GM19455 (cell line): ENCODE results near the gene MOCS1.

Experiments used
- ATAC-seq: cut with Tn5 transposase; IDR thresholded peaks from one replicate; pipeline ENCODE4 v1.9.1; 2021; ENCODE audit not compliant: unreplicated experiment

MOCS1 gene

DNA sequence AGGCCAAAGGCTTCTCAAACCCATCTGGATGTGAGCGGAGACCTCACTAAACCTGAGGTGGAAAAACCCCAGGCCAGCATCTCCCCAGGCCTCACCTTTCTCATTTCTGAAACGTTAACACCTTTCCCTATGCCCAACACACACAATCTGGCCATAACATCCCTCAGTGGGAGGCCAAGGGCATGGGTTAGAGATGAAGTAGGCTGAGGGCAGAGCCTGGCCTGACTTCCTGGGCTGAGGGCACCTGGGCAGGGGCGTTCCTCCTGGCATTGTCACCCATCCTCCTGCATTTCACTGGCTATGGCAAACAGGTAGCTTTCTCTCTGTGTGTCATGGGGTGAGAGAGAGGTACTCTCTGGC lies 8.4 kb downstream of the MOCS1 start:
- no peak for ATAC-seq

DNA sequence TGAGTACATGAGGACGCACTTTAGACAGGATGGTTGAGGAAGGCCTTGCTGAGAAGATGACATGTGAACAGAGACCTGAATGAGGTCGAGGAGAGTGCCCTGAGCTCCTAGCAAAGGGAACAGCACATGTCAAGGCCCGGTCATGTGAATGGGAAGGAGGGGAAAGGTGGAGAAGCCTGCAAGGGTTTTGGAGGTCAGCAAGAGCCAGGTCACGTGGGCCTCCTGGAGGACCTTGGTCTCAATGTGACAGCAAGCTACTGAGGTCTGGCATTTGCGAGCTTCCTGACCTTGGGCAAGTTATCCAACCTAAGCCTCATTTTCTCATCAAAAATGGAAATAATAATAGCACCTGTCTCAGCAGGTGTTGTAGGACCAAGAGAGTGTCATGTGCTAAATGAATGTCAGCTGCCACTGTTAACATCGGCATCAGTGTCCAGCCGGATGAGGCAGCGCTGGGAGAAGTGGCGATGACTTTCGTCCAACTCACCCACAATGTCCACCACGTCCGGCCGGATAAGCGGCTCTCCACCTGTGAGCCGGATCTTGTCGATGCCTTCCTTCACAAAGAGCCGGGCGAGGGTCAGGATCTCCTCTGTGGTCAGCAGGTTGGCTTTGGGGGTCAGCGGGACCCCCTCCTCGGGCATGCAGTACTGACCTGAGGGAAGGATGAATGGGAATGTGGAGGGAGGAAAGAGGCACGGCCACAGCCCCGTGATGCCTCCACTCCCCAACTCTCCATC lies 8.9 kb downstream of the MOCS1 start:
- ATAC-seq: no peak

GRCh38 chr6:39924283-39924682 lies 10.0 kb downstream of the MOCS1 start:
- ATAC-seq: no peak

DNA sequence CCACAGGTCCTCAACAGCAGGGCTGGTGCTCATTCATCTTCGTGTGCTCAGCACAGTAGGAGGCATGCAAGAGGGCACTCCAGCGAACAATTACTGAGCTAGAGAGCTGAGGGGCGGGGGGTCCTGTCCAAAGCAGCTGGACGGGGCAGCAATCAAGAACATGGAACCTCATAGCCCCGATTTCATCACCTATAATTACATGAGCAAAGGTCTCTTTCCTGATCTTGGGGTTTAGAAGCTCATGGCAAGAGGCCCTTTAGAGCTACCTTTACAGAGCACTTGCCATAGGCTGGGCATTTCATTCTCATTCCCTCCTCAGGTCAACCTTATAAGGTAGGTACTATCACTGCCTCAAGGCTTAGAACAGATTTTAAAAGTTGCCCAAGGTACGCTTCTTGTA lies 10.4 kb downstream of the MOCS1 start:
- no peak for ATAC-seq

- ATAC-seq: no peak
Measured at GRCh38 chr6:39923394-39923793, 10.9 kb downstream of the MOCS1 start.

GRCh38 chr6:39922821-39923220 lies 11.4 kb downstream of the MOCS1 start:
- no peak for ATAC-seq

DNA sequence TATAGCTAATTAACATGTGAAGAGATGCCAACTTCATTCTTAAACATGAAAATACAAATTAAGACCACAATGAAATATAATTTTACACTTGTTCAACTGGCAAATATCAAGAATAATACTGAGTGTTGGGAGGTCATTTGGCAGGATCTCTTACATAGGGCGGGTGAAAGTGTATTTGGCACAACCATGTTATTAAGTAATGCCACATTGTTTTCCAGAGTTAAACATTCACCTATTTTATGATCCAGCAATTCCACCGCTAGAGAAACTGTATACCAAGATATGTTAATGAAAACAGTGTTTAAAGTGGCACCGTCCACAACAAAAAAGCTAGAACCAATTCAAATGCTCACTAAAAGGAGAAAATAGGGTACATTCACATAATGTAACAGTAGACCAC lies 14.1 kb downstream of the MOCS1 start:
- no peak for ATAC-seq

GRCh38 chr6:39918831-39919230 lies 15.4 kb downstream of the MOCS1 start:
- no peak for ATAC-seq

DNA sequence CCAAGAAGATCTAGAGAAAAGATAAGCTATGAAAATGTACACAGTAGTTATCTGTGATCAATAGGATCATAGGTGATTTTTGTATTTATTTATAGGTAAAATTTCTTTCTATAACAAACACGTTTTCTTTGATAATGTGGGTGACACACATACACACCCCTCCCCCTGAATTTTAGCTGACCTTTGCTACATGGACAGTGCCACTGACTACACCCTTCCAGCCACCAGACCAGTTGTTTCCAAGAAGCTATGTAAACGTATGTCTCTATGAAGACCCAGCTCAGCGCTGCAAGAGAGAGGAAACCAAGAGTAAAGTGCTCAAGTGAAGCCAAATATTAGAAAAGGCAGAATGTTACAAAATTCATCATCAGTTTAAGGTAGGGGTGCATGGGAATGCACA lies 16.3 kb downstream of the MOCS1 start:
- ATAC-seq: no peak

DNA sequence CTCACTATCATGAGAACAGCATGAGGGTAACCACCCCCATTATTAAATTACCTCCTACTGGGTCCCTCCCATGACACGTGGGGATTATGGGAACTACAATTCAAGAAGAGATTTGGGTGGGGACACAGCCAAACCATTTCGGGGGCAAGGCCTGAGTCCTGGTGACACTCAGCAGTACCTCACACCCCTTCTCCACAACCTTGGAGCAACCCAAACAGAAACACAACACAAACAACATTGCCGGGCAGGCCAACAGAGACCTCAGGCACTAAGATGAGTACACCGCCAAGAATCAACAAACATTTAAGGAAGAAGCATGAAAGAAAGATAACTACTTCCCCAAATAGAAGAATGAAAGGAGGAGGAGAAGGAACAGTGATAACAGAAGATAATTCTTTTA lies 16.9 kb downstream of the MOCS1 start:
- no peak for ATAC-seq

- no peak for ATAC-seq
Measured at GRCh38 chr6:39915866-39916265, 18.4 kb downstream of the MOCS1 start.

- ATAC-seq: no peak
Measured at GRCh38 chr6:39914239-39914638, 20.0 kb downstream of the MOCS1 start.

- ATAC-seq: no peak
Measured at GRCh38 chr6:39913391-39913916, 20.8 kb downstream of the MOCS1 start.

DNA sequence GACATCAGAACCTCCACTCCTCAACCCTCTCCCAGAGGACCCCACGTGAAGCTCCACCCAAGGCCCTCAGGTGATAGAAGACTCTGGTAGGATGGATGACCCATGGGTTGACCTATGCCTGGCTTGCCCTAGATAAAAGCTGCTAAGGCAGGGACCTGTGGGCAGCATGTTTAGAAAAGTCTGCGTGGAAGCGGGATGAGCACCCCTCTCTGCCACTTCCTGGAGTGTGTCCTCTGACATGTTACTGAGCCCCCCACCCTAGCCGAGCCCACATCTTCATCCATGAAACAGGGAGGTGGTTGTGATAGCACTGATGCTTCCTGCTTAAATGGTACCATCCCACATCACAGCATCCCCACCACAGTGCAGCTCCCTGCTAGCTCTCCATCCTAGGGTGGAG lies 21.8 kb downstream of the MOCS1 start:
- no peak for ATAC-seq

- ATAC-seq: no peak
Measured at GRCh38 chr6:39911513-39912125, 22.6 kb downstream of the MOCS1 start.

DNA sequence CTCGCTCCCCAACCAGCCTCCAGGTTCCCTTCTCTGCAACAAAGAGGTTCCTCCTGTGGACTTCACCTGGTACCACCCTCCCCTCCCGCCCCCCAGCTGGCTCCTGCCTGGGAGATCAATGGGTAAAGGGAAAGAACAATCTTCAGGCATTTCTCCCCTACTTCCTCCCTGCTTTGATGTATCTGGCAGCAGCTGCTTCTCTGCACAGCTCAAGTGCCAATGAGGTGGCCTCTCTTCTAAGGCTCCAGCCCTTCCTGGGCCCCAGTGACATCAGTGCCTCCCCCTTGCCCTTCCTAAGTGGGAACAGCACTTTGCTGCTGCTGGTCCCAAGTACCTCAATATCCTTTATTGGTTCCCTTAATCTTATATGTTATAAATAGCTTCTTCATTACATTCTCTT lies 23.5 kb downstream of the MOCS1 start:
- ATAC-seq: no peak

- ATAC-seq: no peak
Measured at GRCh38 chr6:39910164-39910563, 24.1 kb downstream of the MOCS1 start.

- no peak for ATAC-seq
Measured at GRCh38 chr6:39909701-39910100, 24.6 kb downstream of the MOCS1 start.

DNA sequence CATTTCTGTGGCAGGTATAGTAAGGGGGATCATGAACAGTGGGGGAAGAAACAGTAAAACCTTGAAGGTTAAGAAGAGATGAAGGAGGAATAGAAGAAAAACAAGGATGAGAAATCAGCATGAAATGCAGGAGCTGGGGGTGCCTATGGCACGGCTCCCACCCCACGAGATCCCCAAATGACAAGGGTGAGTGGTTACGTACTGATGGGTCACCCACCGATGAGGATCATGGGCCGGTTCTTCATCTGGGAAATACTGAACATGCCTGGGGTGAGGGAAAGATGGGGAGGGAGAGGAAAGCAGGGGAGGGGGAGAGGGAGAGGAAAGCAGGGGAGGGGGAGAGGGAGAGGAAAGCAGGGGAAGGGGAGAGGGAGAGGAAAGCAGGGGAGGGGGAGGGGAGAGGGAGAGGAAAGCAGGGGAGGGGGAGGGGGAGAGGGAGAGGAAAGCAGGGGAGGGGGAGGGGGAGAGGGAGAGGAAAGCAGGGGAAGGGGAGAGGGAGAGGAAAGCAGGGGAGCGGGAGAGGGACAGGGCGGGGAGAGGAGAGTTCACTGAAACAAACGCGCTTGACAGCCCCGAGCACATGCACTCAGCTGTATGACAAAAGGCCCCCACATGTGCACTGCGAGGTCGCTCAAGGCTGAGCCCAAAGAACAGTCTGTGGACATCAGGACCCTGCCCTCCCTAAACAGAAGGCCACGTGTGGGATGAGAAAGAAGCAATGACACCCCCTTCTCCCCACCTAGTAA lies 25.3 kb downstream of the MOCS1 start:
- no peak for ATAC-seq

GRCh38 chr6:39907871-39908575 lies 26.2 kb downstream of the MOCS1 start:
- no peak for ATAC-seq

DNA sequence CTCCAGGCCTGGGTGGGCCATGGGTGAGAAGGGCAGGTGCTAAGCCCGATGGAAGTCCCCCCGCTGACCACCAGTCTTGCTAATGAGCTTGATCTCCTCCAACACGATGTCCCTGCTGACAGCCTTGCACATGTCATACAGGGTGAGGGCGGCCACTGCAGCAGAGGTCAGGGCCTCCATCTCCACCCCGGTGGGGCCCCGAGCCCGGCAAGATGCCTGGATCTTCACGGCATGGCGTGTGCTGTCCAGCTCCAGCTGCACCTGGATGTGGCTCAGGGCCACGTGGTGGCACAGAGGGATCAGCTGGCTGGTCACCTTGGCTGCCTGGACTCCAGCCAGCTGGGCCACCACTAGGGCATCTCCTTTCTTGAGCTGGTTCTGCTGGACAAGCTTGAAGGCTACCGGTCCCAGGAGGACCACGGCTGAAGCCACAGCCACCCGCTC lies 27.9 kb downstream of the MOCS1 start:
- no peak for ATAC-seq
